H1 (cell line): ENCODE data around the gene FBXL5. TPM values are rescaled to one million over a fixed set of nuclear protein-coding genes. Genes with fewer than 3 reads are reported as not detected.
A peak's percentile ranks its signal among the peaks of the same experiment; 100 is the strongest.

Experiments
- BCL11A ChIP-seq, 2 experiments: IDR thresholded peaks; one replicate each; pipeline ENCODE4 v1.6.1; 2011; ENCODE audit warnings: low read depth in 2 of 2, low read length in 2 of 2, mild to moderate bottlenecking in 2 of 2
- CREB1 ChIP-seq: IDR thresholded peaks from 2 replicates; pipeline ENCODE4 v1.6.1; 2012; ENCODE audit warnings: inconsistent platforms
- KDM1A ChIP-seq: fragments of 200-600, 300-600 bp; sonication (generic); IDR thresholded peaks from 2 replicates; pipeline ENCODE4 v1.7.1; 2016; ENCODE audit warnings: mild to moderate bottlenecking, low read length, borderline replicate concordance
- PHF8 ChIP-seq: fragments of 200-600 bp; sonication (generic); conservative IDR thresholded peaks from 2 replicates; pipeline ENCODE4 v1.7.1; 2012; ENCODE audit warnings: low read depth, mild to moderate bottlenecking, inconsistent platforms, low read length, moderate library complexity
- TAF7 ChIP-seq: optimal IDR thresholded peaks from 2 replicates; pipeline ENCODE3; 2011; ENCODE audit warnings: low read depth, mild to moderate bottlenecking, inconsistent platforms, low read length, moderate library complexity, borderline replicate concordance
- polyA plus RNA-seq, 7 experiments: library from polyadenylated mRNA; depleted of rRNA in 3 of 7; stranded (reverse) in 5 of 7; unstranded in 2 of 7; fragments of >200 nt in 5 of 7; fragments of 200-250 nt in 2 of 7; gene quantifications; 1 replicate in 5 of 7; 2 replicates in 1 of 7; 4 replicates in 1 of 7; pipeline versions ENCODE4 v1.2.1 to v1.2.3, GENCODE V29; 2011 to 2013; ENCODE audit warnings: missing spikeins in 2 of 7, mixed read lengths in 2 of 7
- total RNA-seq: library from RNA; stranded (reverse); fragmentation: NEBNext Ultra II Directional; extraction: Animal tissue kit (Norgen Biotek cat#: 25700); gene quantifications from 2 replicates; pipeline ENCODE4 v1.2.1, GENCODE V29; 2021
- TF ChIP-seq, protein P1 (sequence below): fragments of 300-600 bp; sonication (generic); IDR thresholded peaks from 2 replicates; pipeline ENCODE4 v1.7.1; 2012; ENCODE audit warnings: low read length, moderate library complexity, mild to moderate bottlenecking, inconsistent platforms; ENCODE audit not compliant: insufficient replicate concordance
- TF ChIP-seq, protein P2 (sequence below), 3 experiments: IDR thresholded peaks; 1 replicate in 2 of 3; 2 replicates in 1 of 3; pipeline versions ENCODE4 v1.5.1 to v1.6.1; 2011; ENCODE audit warnings: low read length in 3 of 3, mild to moderate bottlenecking in 3 of 3, inconsistent platforms in 2 of 3, low read depth in 1 of 3, moderate library complexity in 1 of 3; ENCODE audit not compliant: insufficient read depth in 1 of 3; ENCODE audit errors: control extremely low read depth in 1 of 3

FBXL5 gene
- total and polyA plus RNA-seq, 2 of the 8 experiments (the other 6 are each of a cell fraction or from before 2014, with no cell fraction given) = 34.6 to 62.7 TPM

DNA sequence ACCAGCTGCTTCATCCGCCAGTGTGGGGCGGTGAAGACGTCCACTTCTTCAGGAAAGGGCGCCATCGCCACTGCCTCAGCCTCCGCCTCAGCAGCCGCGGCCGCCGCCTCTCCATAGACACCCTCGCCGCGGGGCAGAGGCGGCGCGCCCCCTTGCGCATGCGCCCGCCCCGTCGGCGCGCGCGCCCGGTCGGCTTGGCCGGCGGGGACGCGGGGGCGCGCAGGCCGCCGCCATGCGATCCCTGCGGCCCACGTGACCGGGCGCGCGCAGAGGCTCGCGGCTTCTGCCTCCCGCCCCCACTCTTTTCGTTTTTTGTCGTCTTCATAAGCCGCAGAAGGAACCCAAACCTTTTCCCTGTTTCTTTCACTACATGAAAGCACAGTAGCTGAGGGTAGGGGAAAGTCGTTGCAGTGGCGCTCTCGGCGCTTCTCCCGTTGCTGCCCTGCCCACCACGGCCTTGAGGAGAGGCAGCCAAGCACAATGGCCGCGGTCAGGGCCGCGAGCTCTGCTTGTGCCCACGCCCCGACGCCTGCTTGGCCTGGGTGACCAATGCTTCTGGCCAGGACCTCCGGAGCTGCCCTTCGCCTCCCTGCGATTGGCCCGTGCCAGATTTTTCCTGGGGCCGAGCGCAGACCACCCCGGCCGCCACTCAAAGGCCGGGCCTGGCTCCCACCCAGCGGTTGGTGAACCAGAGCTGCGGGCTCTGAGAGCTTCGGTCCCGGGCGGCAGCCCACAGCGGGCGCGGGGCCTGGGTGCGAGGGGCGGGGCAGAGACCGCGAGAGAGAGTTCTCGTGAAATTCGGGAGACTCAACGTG, at the start of gene FBXL5 (continued):
- TF ChIP-seq, protein P1, sequence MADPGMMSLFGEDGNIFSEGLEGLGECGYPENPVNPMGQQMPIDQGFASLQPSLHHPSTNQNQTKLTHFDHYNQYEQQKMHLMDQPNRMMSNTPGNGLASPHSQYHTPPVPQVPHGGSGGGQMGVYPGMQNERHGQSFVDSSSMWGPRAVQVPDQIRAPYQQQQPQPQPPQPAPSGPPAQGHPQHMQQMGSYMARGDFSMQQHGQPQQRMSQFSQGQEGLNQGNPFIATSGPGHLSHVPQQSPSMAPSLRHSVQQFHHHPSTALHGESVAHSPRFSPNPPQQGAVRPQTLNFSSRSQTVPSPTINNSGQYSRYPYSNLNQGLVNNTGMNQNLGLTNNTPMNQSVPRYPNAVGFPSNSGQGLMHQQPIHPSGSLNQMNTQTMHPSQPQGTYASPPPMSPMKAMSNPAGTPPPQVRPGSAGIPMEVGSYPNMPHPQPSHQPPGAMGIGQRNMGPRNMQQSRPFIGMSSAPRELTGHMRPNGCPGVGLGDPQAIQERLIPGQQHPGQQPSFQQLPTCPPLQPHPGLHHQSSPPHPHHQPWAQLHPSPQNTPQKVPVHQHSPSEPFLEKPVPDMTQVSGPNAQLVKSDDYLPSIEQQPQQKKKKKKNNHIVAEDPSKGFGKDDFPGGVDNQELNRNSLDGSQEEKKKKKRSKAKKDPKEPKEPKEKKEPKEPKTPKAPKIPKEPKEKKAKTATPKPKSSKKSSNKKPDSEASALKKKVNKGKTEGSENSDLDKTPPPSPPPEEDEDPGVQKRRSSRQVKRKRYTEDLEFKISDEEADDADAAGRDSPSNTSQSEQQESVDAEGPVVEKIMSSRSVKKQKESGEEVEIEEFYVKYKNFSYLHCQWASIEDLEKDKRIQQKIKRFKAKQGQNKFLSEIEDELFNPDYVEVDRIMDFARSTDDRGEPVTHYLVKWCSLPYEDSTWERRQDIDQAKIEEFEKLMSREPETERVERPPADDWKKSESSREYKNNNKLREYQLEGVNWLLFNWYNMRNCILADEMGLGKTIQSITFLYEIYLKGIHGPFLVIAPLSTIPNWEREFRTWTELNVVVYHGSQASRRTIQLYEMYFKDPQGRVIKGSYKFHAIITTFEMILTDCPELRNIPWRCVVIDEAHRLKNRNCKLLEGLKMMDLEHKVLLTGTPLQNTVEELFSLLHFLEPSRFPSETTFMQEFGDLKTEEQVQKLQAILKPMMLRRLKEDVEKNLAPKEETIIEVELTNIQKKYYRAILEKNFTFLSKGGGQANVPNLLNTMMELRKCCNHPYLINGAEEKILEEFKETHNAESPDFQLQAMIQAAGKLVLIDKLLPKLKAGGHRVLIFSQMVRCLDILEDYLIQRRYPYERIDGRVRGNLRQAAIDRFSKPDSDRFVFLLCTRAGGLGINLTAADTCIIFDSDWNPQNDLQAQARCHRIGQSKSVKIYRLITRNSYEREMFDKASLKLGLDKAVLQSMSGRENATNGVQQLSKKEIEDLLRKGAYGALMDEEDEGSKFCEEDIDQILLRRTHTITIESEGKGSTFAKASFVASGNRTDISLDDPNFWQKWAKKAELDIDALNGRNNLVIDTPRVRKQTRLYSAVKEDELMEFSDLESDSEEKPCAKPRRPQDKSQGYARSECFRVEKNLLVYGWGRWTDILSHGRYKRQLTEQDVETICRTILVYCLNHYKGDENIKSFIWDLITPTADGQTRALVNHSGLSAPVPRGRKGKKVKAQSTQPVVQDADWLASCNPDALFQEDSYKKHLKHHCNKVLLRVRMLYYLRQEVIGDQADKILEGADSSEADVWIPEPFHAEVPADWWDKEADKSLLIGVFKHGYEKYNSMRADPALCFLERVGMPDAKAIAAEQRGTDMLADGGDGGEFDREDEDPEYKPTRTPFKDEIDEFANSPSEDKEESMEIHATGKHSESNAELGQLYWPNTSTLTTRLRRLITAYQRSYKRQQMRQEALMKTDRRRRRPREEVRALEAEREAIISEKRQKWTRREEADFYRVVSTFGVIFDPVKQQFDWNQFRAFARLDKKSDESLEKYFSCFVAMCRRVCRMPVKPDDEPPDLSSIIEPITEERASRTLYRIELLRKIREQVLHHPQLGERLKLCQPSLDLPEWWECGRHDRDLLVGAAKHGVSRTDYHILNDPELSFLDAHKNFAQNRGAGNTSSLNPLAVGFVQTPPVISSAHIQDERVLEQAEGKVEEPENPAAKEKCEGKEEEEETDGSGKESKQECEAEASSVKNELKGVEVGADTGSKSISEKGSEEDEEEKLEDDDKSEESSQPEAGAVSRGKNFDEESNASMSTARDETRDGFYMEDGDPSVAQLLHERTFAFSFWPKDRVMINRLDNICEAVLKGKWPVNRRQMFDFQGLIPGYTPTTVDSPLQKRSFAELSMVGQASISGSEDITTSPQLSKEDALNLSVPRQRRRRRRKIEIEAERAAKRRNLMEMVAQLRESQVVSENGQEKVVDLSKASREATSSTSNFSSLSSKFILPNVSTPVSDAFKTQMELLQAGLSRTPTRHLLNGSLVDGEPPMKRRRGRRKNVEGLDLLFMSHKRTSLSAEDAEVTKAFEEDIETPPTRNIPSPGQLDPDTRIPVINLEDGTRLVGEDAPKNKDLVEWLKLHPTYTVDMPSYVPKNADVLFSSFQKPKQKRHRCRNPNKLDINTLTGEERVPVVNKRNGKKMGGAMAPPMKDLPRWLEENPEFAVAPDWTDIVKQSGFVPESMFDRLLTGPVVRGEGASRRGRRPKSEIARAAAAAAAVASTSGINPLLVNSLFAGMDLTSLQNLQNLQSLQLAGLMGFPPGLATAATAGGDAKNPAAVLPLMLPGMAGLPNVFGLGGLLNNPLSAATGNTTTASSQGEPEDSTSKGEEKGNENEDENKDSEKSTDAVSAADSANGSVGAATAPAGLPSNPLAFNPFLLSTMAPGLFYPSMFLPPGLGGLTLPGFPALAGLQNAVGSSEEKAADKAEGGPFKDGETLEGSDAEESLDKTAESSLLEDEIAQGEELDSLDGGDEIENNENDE = no peak
- TF ChIP-seq BCL11A (IDR thresholded peaks at IDR 0.05; ENCODE audit: low read depth in 2 of 2, low read length in 2 of 2) (no peak), KDM1A (no peak), CREB1 (no peak), TAF7 (no peak), PHF8 (peak; percentile 86)
- TF ChIP-seq, protein P2, sequence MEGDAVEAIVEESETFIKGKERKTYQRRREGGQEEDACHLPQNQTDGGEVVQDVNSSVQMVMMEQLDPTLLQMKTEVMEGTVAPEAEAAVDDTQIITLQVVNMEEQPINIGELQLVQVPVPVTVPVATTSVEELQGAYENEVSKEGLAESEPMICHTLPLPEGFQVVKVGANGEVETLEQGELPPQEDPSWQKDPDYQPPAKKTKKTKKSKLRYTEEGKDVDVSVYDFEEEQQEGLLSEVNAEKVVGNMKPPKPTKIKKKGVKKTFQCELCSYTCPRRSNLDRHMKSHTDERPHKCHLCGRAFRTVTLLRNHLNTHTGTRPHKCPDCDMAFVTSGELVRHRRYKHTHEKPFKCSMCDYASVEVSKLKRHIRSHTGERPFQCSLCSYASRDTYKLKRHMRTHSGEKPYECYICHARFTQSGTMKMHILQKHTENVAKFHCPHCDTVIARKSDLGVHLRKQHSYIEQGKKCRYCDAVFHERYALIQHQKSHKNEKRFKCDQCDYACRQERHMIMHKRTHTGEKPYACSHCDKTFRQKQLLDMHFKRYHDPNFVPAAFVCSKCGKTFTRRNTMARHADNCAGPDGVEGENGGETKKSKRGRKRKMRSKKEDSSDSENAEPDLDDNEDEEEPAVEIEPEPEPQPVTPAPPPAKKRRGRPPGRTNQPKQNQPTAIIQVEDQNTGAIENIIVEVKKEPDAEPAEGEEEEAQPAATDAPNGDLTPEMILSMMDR (IDR thresholded peaks at IDR 0.05; ENCODE audit: control extremely low read depth in 1 of 3, insufficient read depth in 1 of 3, low read depth in 1 of 3, low read length in 3 of 3) = no peak
